Duodenal mucosa (tissue), 2 donors: ENCODE data around the gene PHTF2.
A peak's percentile ranks its signal among the peaks of the same experiment; 100 is the strongest.

Experiments used
- H3K27ac ChIP-seq: one replicate; pipeline ENCODE4 v1.7.0; 2013; ENCODE audit warnings: low read depth, low read length
- H3K27me3 ChIP-seq, 2 donors: one replicate each; pipeline ENCODE4 v1.7.0; 2013; ENCODE audit warnings: low read length in 2 of 2, control low read depth in 1 of 2; ENCODE audit not compliant: insufficient read depth in 2 of 2, control insufficient read depth in 1 of 2
- H3K36me3 ChIP-seq, 2 donors: one replicate each; pipeline ENCODE4 v1.7.0; 2013; ENCODE audit warnings: low read length in 2 of 2, control low read depth in 1 of 2; ENCODE audit not compliant: insufficient read depth in 2 of 2, control insufficient read depth in 1 of 2
- H3K4me1 ChIP-seq, 2 donors: one replicate each; pipeline ENCODE4 v1.7.0; 2013; ENCODE audit warnings: low read length in 2 of 2, control low read depth in 1 of 2; ENCODE audit not compliant: insufficient read depth in 2 of 2, control insufficient read depth in 1 of 2
- H3K4me3 ChIP-seq, 2 donors: one replicate each; pipeline ENCODE4 v1.7.0; 2013; ENCODE audit warnings: low read length in 2 of 2, low read depth in 1 of 2
- H3K9ac ChIP-seq, 2 donors: one replicate each; pipeline ENCODE4 v1.7.0; 2013; ENCODE audit warnings: low read length in 2 of 2, low read depth in 1 of 2
- H3K9me3 ChIP-seq, 2 donors: one replicate each; pipeline ENCODE4 v1.7.0; 2013; ENCODE audit warnings: low read length in 2 of 2, control low read depth in 1 of 2; ENCODE audit not compliant: control insufficient read depth in 1 of 2

Gene PHTF2

GRCh38 chr7:77975672-77976480, 177.3 kb downstream of the PHTF2 start:
- H3K27me3 ChIP-seq, result no peaks in the 10 kb centered on the region
- H3K27ac ChIP-seq, result no peak overlapping the region
- H3K4me1 ChIP-seq, result no peaks in the 10 kb centered on the region

GRCh38 chr7:77979219-77979618, 180.6 kb downstream of the PHTF2 start:
- Histone ChIP-seq H3K4me3 (no peak overlapping the region), H3K27ac (no peak overlapping the region), H3K9ac (no peak overlapping the region), H3K27me3 (no peaks in the 10 kb centered on the region), H3K36me3 (no peaks in the 10 kb centered on the region), H3K9me3 (no peaks in the 10 kb centered on the region), H3K4me1 (no peaks in the 10 kb centered on the region)

More at GRCh38 chr7:77975672-77976480, 177.3 kb downstream of the PHTF2 start:
- Histone ChIP-seq H3K9ac (no peak overlapping the region), H3K9me3 (no peaks in the 10 kb centered on the region), H3K36me3 (no peaks in the 10 kb centered on the region), H3K4me3 (no peak overlapping the region)

- Histone ChIP-seq H3K27me3 (no peaks in the 10 kb centered on the region), H3K9ac (no peak overlapping the region), H3K9me3 (no peaks in the 10 kb centered on the region), H3K27ac (no peak overlapping the region), H3K4me3 (no peak overlapping the region), H3K36me3 (no peaks in the 10 kb centered on the region), H3K4me1 (no peaks in the 10 kb centered on the region)
Measured at GRCh38 chr7:77980087-77980713, 181.6 kb downstream of the PHTF2 start.

- Histone ChIP-seq H3K9me3 (no peaks in the 10 kb centered on the region), H3K4me1 (no peaks in the 10 kb centered on the region), H3K36me3 (no peaks in the 10 kb centered on the region), H3K27ac (no peak overlapping the region), H3K4me3 (no peak overlapping the region), H3K9ac (no peak overlapping the region), H3K27me3 (no peaks in the 10 kb centered on the region)
Measured at GRCh38 chr7:77982926-77983550, 184.5 kb downstream of the PHTF2 start.

- no peaks in the 10 kb centered on the region for H3K27me3 ChIP-seq
- no peaks in the 10 kb centered on the region for H3K9me3 ChIP-seq
- no peak overlapping the region for H3K27ac ChIP-seq
- no peaks in the 10 kb centered on the region for H3K36me3 ChIP-seq
- no peaks in the 10 kb centered on the region for H3K4me1 ChIP-seq
- no peak overlapping the region for H3K9ac ChIP-seq
- no peak overlapping the region for H3K4me3 ChIP-seq
Measured at GRCh38 chr7:77983973-77984372, 185.4 kb downstream of the PHTF2 start.

- Histone ChIP-seq H3K27ac (no peak overlapping the region), H3K9ac (no peak overlapping the region), H3K27me3 (no peaks in the 10 kb centered on the region), H3K36me3 (no peaks in the 10 kb centered on the region), H3K9me3 (no peaks in the 10 kb centered on the region), H3K4me3 (no peak overlapping the region), H3K4me1 (peaks cover 0 to 6% of the 10 kb centered on the region in 2 donors)
Measured at GRCh38 chr7:77985232-77985973, 186.8 kb downstream of the PHTF2 start.

- H3K4me3 ChIP-seq, result no peak overlapping the region
- no peaks in the 10 kb centered on the region for H3K9me3 ChIP-seq
- peaks cover 0 to 9% of the 10 kb centered on the region in 2 donors for H3K4me1 ChIP-seq
- H3K27me3 ChIP-seq, result no peaks in the 10 kb centered on the region
- H3K36me3 ChIP-seq, result no peaks in the 10 kb centered on the region
- no peak overlapping the region for H3K27ac ChIP-seq
- no peak overlapping the region for H3K9ac ChIP-seq
Measured at GRCh38 chr7:77985974-77986339, 187.4 kb downstream of the PHTF2 start.

GRCh38 chr7:77989981-77990566, 191.5 kb downstream of the PHTF2 start:
- Histone ChIP-seq H3K27me3 (no peaks in the 10 kb centered on the region), H3K9ac (no peak overlapping the region), H3K4me1 (peaks cover 0 to 18% of the 10 kb centered on the region in 2 donors), H3K36me3 (no peaks in the 10 kb centered on the region), H3K27ac (no peak overlapping the region), H3K4me3 (peak overlapping the region; percentile 6 to 16), H3K9me3 (no peaks in the 10 kb centered on the region)

GRCh38 chr7:77991656-77992055, 193.1 kb downstream of the PHTF2 start:
- no peak overlapping the region for H3K9ac ChIP-seq

More at GRCh38 chr7:77991656-77992055, 193.1 kb downstream of the PHTF2 start:
- Histone ChIP-seq H3K4me3 (peak overlapping the region in 1 of 2 donors; percentile 25), H3K4me1 (peaks cover 0 to 18% of the 10 kb centered on the region in 2 donors), H3K27ac (no peak overlapping the region), H3K36me3 (no peaks in the 10 kb centered on the region), H3K9me3 (no peaks in the 10 kb centered on the region), H3K27me3 (no peaks in the 10 kb centered on the region)
